ENCODE measurements around the gene REEP5.

REEP5 gene

DNA sequence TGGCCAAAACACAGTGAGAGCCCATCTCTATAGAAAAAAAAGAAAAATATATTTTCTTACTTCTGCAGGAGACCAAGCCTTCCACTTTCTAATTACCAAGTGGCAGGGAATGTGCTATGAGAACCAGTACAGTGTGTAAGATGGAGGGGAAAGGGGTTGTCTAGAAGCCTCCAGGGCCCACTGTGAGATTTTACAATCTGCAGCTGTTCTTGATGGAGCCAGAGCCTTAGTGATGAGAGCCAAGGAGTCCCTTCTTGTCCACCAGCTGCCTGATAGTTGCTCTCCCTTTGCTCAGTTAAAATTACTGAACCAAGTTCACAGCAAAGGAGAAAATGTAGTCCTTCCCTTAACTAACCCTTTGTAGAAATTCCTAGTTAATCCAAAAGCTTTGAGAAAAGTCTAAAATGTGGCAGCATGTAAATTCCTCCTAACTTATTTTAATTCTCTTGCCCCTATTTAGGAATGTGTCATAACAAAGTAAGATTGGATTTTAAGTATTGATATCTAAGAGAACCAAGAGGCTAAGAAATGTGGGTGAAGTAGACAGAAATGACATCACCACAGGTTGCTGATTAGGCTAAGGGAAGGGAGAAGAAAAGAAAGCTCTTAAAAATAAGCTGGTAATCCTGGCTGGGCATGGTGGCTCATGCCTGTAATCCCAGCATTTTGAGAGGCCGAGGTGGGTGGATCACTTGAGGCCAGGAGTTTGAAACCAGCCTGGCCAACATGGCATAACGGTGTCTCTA is 41.6 kb downstream of the REEP5 start:
- TF ChIP-seq CTCF (conservative IDR thresholded peaks at IDR 0.05; ENCODE audit: control insufficient read depth, insufficient read depth, low read depth, low read length): no peak
- no peak for DNase-seq (ENCODE audit: low read depth)
- no peak overlapping the region for H3K4me3 ChIP-seq (ENCODE audit: control insufficient read depth, low read depth, low read length)

DNA sequence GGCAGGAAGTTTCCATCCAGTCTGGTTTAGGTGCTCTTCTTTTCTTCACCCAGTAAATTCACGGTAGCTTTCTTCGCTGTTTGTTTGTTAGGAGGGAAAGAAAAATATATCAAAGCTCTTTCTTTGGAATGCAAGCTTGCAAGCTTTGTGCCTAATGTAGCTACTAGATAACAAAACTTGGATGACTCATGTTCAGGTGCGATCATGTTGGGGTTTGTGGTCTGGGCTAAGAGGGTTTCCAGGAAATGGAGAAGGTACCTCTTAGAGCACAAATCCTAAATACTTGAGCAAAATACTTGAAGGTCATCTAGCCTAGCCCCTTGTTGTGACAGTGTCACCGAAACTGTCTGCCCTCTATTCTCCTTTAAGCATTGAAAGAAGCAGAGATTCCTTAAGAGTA is 43.3 kb downstream of the REEP5 start:
- H3K4me3 ChIP-seq (ENCODE audit: control insufficient read depth, low read depth, low read length): no peak overlapping the region
- no peak for DNase-seq (ENCODE audit: low read depth)
- no peak for TF ChIP-seq CTCF (conservative IDR thresholded peaks at IDR 0.05; ENCODE audit: control insufficient read depth, insufficient read depth, low read depth, low read length)

DNA sequence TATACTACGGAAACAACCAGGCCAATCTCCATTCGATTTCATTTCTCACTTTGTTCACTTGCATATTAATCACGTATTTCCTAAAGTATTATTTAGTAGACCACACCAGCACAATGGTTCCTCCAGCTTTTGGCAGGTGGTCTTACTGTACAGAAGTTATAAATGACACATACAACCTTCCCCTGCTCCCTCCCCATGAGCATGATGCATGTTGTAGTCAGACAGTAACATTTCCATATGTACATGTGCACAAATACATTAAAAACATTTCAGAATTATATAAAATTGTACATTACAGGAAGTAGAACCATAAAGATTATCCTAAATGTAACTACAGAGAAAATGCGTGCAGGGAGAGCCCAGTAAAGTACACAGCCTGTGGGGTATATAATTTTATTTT is 43.9 kb downstream of the REEP5 start:
- no peak overlapping the region for H3K4me3 ChIP-seq (ENCODE audit: control insufficient read depth, low read depth, low read length)
- TF ChIP-seq CTCF (conservative IDR thresholded peaks at IDR 0.05; ENCODE audit: control insufficient read depth, insufficient read depth, low read depth, low read length): no peak
- DNase-seq (ENCODE audit: low read depth): no peak

DNA sequence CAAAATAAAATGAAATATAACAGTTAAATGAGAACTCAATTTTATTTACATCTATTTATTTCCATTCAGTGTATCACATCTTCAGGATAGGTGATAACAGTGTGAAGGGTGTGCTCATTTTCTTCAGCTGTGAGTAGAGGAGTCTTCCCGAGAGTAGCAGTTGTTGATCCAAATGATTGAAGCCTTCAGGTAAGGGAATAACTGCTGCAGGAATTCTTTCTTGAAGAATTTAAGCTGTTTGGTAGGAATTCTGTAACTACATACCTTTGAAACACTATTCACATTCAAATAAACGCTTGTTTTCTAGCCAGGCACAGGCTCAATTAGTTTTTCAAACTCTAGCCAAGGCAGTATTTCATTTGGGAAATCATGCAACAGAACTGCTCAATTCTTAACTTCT is 45.7 kb downstream of the REEP5 start:
- no peak overlapping the region for H3K4me3 ChIP-seq (ENCODE audit: control insufficient read depth, low read depth, low read length)
- no peak for TF ChIP-seq CTCF (conservative IDR thresholded peaks at IDR 0.05; ENCODE audit: control insufficient read depth, insufficient read depth, low read depth, low read length)
- no peak for DNase-seq (ENCODE audit: low read depth)

- DNase-seq (ENCODE audit: low read depth): no peak
- no peak overlapping the region for H3K4me3 ChIP-seq (ENCODE audit: control insufficient read depth, low read depth, low read length)
- no peak for TF ChIP-seq CTCF (conservative IDR thresholded peaks at IDR 0.05; ENCODE audit: control insufficient read depth, insufficient read depth, low read depth, low read length)
Measured at GRCh38 chr5:112870966-112871365, 51.1 kb downstream of the REEP5 start.

DNA sequence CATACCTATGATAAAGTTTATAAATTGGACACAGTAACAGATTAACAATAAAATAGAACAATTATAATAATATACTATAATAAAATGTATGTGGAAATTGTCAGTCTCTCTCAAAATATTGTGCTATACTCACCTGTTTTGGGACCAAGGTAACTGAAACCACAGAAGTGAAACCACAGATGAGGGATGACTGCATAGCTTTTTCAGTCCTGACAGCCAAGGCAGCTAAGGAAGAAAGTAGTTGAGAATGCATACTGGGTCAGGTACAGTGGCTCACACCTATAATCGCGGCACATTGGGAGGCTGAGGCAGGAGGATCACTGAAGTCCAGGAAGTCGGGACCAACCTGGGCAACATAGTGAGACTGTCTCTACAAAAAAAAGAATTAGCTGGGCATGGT is 52.1 kb downstream of the REEP5 start:
- TF ChIP-seq CTCF (conservative IDR thresholded peaks at IDR 0.05; ENCODE audit: control insufficient read depth, insufficient read depth, low read depth, low read length): no peak
- DNase-seq (ENCODE audit: low read depth): no peak
- H3K4me3 ChIP-seq (ENCODE audit: control insufficient read depth, low read depth, low read length): no peak overlapping the region

GRCh38 chr5:112867411-112867810 is 54.6 kb downstream of the REEP5 start:
- no peak overlapping the region for H3K4me3 ChIP-seq (ENCODE audit: control insufficient read depth, low read depth, low read length)
- TF ChIP-seq CTCF (conservative IDR thresholded peaks at IDR 0.05; ENCODE audit: control insufficient read depth, insufficient read depth, low read depth, low read length): no peak
- DNase-seq (ENCODE audit: low read depth): no peak
